ENCODE measurements around the gene ATP6V1C2.

- no peak for TF ChIP-seq POLR2A (IDR thresholded peaks at IDR 0.05)
- TF ChIP-seq CTCF (IDR thresholded peaks at IDR 0.05 in 4 of 5, conservative IDR thresholded peaks at IDR 0.05 in 1 of 5), result no peak
Measured at GRCh38 chr2:10709290-10709939, 12.0 kb upstream of the ATP6V1C2 start.

All from gastrocnemius medialis (tissue), 4 donors.